A375 (cell line): ENCODE data around the gene NOC4L. TPM values are rescaled to one million over a fixed set of nuclear protein-coding genes. Genes with fewer than 3 reads are reported as not detected.

ENCODE experiments used
- small RNA-seq: library from RNA; depleted of rRNA; stranded (forward); fragments of <200 nt; gene quantifications from one replicate; pipeline ENCODE3, GENCODE V24; 2014
- total RNA-seq: library from RNA; depleted of rRNA; stranded (reverse); fragments of >200 nt; shearing (Covaris generic); gene quantifications from 2 replicates; pipeline ENCODE4 v1.2.3, GENCODE V29; 2014; rRNA removed

The NOC4L gene
- 23.2 and 28.6 TPM in 2 replicates for total RNA-seq

DNA sequence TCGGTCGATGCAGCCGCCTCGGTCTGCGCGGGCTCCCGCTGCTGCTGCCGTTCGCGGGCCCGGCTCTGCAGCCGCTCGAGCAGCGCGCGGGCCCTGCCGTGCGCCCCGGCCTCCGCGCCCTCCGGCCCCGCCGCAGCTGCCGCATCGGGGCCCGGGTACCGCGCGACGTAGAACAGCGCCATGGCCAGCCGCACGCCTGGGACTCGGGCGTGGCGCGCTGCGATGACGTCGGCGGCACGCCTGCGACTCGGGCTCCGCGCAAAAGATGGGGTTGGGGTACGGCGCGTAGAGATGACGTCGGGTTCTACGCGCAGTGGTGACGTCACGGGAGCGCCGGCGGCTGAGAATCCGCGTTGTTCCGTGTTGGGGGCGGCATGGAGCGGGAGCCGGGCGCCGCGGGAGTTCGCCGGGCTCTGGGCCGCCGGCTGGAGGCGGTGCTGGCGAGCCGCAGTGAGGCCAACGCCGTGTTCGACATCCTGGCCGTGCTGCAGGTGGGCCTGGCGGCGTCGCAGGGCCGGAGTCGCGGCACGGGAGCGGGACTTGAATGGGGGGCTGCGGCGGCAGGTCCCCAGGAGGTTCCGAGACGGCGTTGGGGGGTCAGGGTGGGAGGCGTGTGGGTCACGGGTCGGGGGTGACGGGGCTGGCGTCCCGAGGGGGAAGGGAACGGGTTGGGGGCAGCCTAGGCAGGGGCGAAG lies at the start of gene NOC4L, which contains the start of gene DDX51:
Gene NOC4L (plus strand): TSS at position 343 of the 695 bp plus-strand sequence. CDS start 32 bp downstream, at position 375.
Gene DDX51 (minus strand): TSS at position 205 of the 695 bp plus-strand sequence. CDS start 23 bp downstream, at position 182.

Small RNA genes within 50 kb of the gene (small RNA-seq; reads per million reads assigned to genes)
- gene AC138466.3, result not detected

Other genes with a start within 250 kb of the NOC4L start
- 5.7 and 7.2 TPM in 2 replicates for gene ULK1, start 249.8 kb upstream of the NOC4L start, total RNA-seq
- 40.1 and 44.0 TPM in 2 replicates for gene PUS1, start 215.2 kb upstream of the NOC4L start, total RNA-seq
- 16.3 and 18.1 TPM in 2 replicates for gene EP400, start 194.5 kb upstream of the NOC4L start, total RNA-seq
- gene DDX51, start 138 bp upstream of the NOC4L start, total RNA-seq, result 17.4 and 21.3 TPM in 2 replicates
- not detected in 2 replicates for gene GALNT9, start 185.1 kb downstream of the NOC4L start, total RNA-seq